ENCODE results near the gene NEU2.

Gene NEU2

GRCh38 chr2:233032551-233033320, at the start of gene NEU2:
Gene NEU2, plus strand, starts transcription at chr2:233032672. Its CDS starts 0 bp downstream, at chr2:233032672.
- DNase-seq: no peak

- DNase-seq: no peak
These were observed 49.4 kb upstream of the NEU2 start for GRCh38 chr2:232982926-232983668.

- no peak for DNase-seq
These were observed 48.8 kb upstream of the NEU2 start for GRCh38 chr2:232983669-232984140.

- no peak for DNase-seq
These were observed 47.8 kb upstream of the NEU2 start for GRCh38 chr2:232984451-232985207.

- no peak for DNase-seq
These were observed 46.3 kb upstream of the NEU2 start for GRCh38 chr2:232986155-232986554.

- DNase-seq: no peak
These were observed 39.1 kb upstream of the NEU2 start for GRCh38 chr2:232993231-232993821.

GRCh38 chr2:232994446-232994845, 38.0 kb upstream of the NEU2 start:
- DNase-seq: no peak

GRCh38 chr2:232997749-232998665, 34.5 kb upstream of the NEU2 start:
- DNase-seq: no peak

- DNase-seq: no peak
These were observed 33.8 kb upstream of the NEU2 start for GRCh38 chr2:232998666-232998985.

- no peak for DNase-seq
These were observed 33.1 kb upstream of the NEU2 start for GRCh38 chr2:232999354-232999753.

GRCh38 chr2:233000886-233001750, 31.4 kb upstream of the NEU2 start:
- DNase-seq: no peak

GRCh38 chr2:233002829-233003657, 29.4 kb upstream of the NEU2 start:
- DNase-seq: no peak

- DNase-seq: no peak
These were observed 28.6 kb upstream of the NEU2 start for GRCh38 chr2:233003658-233004555.

- DNase-seq: no peak
These were observed 27.4 kb upstream of the NEU2 start for GRCh38 chr2:233005096-233005495.

GRCh38 chr2:233006648-233007047, 25.8 kb upstream of the NEU2 start:
- DNase-seq: no peak

GRCh38 chr2:233007270-233007669, 25.2 kb upstream of the NEU2 start:
- no peak for DNase-seq

- no peak for DNase-seq
These were observed 24.7 kb upstream of the NEU2 start for GRCh38 chr2:233007739-233008138.

GRCh38 chr2:233009661-233010060, 22.8 kb upstream of the NEU2 start:
- no peak for DNase-seq

Data from NCI-H2171 (cell line).